A549 (cell line): ENCODE measurements around the gene PAXX.

Source experiments
- BHLHE40 ChIP-seq: IDR thresholded peaks from 2 replicates; pipeline ENCODE4 v1.6.1; 2012; ENCODE audit warnings: low read depth, low read length, inconsistent platforms
- CEBPB ChIP-seq, 2 experiments: fragments of >200 bp in 1 of 2; sonication (Bioruptor Twin) in 1 of 2; formaldehyde crosslinking in 1 of 2; IDR thresholded peaks; 2 replicates each; pipeline ENCODE4 v1.6.1; 2012 to 2016
- CHD2 ChIP-seq: fragments of 150-350 bp; IDR thresholded peaks from 2 replicates; pipeline ENCODE4 v1.6.1; 2014; ENCODE audit warnings: low read length; ENCODE audit not compliant: partially characterized antibody
- CTCF ChIP-seq: fragments of >200 bp; sonication (Bioruptor Twin); formaldehyde crosslinking; IDR thresholded peaks from 3 replicates; pipeline ENCODE4 v1.5.1; 2016
- EHMT2 ChIP-seq: fragments of 200-600 bp; sonication (generic); IDR thresholded peaks from 2 replicates; pipeline ENCODE4 v1.6.1; 2016; ENCODE audit warnings: antibody characterized with exemption, low read depth, mild to moderate bottlenecking, moderate library complexity
- HMGXB4 ChIP-seq: fragments of 250-450 bp; sonication (Bioruptor Pico); IDR thresholded peaks from 2 replicates; pipeline ENCODE4 v1.5.0; 2021; ENCODE audit warnings: mild to moderate bottlenecking, moderate library complexity, borderline replicate concordance
- HOXA7 ChIP-seq: fragments of 250-450 bp; sonication (Bioruptor Pico); IDR thresholded peaks from 2 replicates; pipeline ENCODE4 v1.5.0; 2020; ENCODE audit warnings: mild to moderate bottlenecking, moderate library complexity
- KDM1A ChIP-seq: fragments of 200-600 bp; sonication (generic); IDR thresholded peaks from 2 replicates; pipeline ENCODE4 v1.6.1; 2016; ENCODE audit warnings: low read depth, mild to moderate bottlenecking
- POLR2A ChIP-seq: IDR thresholded peaks from 2 replicates; pipeline ENCODE4 v1.6.1; 2012; ENCODE audit warnings: mild to moderate bottlenecking, low read length
- RAD21 ChIP-seq, 2 experiments: fragments of >200 bp in 1 of 2; sonication (Bioruptor Twin) in 1 of 2; formaldehyde crosslinking in 1 of 2; IDR thresholded peaks in 1 of 2; conservative IDR thresholded peaks in 1 of 2; 2 replicates in 1 of 2; 3 replicates in 1 of 2; pipeline ENCODE4 v1.6.1; 2012 to 2018; ENCODE audit warnings: inconsistent platforms in 1 of 2
- REST ChIP-seq: fragments of 200-600 bp; sonication (generic); IDR thresholded peaks from 2 replicates; pipeline ENCODE4 v1.6.1; 2016; ENCODE audit warnings: antibody characterized with exemption, mild to moderate bottlenecking, moderate library complexity
- ZFP36 ChIP-seq: fragments of 450-650 bp; IDR thresholded peaks from 2 replicates; pipeline ENCODE4 v1.6.1; 2014; ENCODE audit warnings: borderline replicate concordance; ENCODE audit not compliant: partially characterized antibody

- TF ChIP-seq CTCF (no peak), POLR2A (no peak), REST (no peak), BHLHE40 (no peak), ZFP36 (no peak), CHD2 (no peak), KDM1A (no peak), CEBPB (IDR thresholded peaks at IDR 0.05) (no peak), HOXA7 (CRISPR knock-in tag) (no peak), RAD21 (conservative IDR thresholded peaks at IDR 0.05 in 1 of 2, IDR thresholded peaks at IDR 0.05 in 1 of 2) (no peak), HMGXB4 (CRISPR knock-in tag) (no peak), EHMT2 (no peak)
Measured at GRCh38 chr9:136951541-136952320, 40.5 kb upstream of the PAXX start, which contains the start of gene LCN12.
